Keratinocyte (primary cell): ENCODE data around the gene ABCA12.

Source experiments
- EZH2 ChIP-seq: IDR thresholded peaks from one replicate; pipeline ENCODE4 v1.6.1; 2012; ENCODE audit warnings: inconsistent platforms, mild to moderate bottlenecking, low read length, moderate library complexity
- TF ChIP-seq, protein P1 (sequence below), 3 experiments: IDR thresholded peaks in 1 of 3; conservative IDR thresholded peaks in 1 of 3; optimal IDR thresholded peaks in 1 of 3; 2 replicates in 2 of 3; 3 replicates in 1 of 3; pipeline versions ENCODE3 to v1.5.1; 2011; ENCODE audit warnings: low read length in 3 of 3, mild to moderate bottlenecking in 3 of 3, moderate library complexity in 2 of 3, control low read depth in 1 of 3, inconsistent platforms in 1 of 3; ENCODE audit not compliant: insufficient read depth in 2 of 3; ENCODE audit errors: extremely low read depth in 1 of 3

DNA sequence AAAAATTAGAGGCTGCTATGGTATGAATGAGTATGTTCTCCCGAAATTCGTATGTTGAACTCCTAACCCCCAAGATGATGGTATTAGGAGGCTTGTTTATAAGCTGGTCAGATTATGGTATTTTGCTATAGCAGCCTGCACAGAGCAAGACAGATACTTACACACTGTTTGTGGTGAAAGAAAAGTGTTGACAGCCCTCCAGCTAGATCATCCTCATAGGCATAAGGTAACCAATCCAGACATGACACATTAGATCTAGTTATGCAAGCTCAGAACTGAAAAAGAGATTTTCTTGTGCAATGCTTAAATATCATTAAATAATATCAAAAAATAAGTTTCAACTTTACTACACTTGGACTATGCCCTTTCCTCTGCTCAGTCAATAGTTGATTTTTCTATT, 107.1 kb downstream of the ABCA12 start:
- no peak for TF ChIP-seq EZH2
- TF ChIP-seq, protein P1, sequence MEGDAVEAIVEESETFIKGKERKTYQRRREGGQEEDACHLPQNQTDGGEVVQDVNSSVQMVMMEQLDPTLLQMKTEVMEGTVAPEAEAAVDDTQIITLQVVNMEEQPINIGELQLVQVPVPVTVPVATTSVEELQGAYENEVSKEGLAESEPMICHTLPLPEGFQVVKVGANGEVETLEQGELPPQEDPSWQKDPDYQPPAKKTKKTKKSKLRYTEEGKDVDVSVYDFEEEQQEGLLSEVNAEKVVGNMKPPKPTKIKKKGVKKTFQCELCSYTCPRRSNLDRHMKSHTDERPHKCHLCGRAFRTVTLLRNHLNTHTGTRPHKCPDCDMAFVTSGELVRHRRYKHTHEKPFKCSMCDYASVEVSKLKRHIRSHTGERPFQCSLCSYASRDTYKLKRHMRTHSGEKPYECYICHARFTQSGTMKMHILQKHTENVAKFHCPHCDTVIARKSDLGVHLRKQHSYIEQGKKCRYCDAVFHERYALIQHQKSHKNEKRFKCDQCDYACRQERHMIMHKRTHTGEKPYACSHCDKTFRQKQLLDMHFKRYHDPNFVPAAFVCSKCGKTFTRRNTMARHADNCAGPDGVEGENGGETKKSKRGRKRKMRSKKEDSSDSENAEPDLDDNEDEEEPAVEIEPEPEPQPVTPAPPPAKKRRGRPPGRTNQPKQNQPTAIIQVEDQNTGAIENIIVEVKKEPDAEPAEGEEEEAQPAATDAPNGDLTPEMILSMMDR (optimal IDR thresholded peaks at IDR 0.05 in 1 of 3, IDR thresholded peaks at IDR 0.05 in 1 of 3, conservative IDR thresholded peaks at IDR 0.05 in 1 of 3; ENCODE audit: extremely low read depth in 1 of 3, insufficient read depth in 2 of 3, low read length in 3 of 3) = no peak
